ENCODE data around the gene ATXN1.

ATXN1 gene

DNA sequence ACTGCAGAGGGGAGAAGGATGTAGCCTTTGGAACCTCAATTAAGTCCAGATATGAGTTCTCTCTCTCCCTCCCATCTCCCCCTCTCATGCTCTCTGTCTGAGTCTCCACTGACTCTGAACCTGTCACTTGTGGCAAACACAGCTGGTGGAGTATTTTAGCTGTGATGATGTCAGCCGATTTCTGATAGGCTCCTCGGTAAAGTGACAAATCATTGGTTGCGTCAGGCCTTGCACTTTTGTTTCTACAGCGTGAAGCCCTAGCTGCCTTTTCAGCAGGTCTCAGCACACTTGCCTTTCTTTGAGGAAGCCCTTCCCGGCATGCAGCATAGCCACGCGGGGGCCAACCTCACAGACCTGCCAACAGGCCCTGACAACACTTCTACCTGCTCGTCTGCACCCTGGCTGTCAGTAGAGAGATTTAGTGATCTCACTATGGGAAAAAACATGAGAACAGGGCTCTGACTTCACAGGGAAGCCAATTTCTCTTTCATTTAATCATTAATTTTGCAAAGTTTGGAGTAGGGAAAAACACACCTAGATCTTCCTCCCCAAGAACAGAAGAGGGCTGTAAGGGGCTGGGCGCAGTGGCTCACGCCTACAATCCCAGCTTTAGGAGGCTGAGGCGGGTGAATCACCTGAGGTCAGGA is 438.5 kb downstream of the ATXN1 start:
- peak; percentile 78 to 87 for DNase-seq

DNA sequence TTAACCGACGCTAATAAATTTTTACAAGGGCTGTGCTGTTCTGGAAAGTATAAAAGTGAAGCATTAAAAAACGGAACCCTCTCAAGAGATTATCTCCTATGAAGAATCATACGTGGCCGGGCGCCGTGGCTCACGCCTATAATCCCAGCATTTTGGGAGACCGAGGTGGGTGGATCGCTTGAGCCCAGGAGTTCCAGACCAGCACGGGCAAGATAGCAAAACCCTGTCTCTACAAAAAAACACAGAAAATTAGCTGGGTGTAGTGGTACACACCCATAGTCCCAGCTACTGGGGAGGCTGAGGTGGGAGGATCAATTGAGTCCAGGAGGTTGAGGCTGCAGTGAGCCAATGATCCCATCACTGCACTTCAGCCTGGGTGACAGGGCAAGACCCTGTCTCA is 439.4 kb downstream of the ATXN1 start:
- no peak for DNase-seq

- DNase-seq = no peak
Measured at GRCh38 chr6:16321341-16321710, 439.9 kb downstream of the ATXN1 start.

DNA sequence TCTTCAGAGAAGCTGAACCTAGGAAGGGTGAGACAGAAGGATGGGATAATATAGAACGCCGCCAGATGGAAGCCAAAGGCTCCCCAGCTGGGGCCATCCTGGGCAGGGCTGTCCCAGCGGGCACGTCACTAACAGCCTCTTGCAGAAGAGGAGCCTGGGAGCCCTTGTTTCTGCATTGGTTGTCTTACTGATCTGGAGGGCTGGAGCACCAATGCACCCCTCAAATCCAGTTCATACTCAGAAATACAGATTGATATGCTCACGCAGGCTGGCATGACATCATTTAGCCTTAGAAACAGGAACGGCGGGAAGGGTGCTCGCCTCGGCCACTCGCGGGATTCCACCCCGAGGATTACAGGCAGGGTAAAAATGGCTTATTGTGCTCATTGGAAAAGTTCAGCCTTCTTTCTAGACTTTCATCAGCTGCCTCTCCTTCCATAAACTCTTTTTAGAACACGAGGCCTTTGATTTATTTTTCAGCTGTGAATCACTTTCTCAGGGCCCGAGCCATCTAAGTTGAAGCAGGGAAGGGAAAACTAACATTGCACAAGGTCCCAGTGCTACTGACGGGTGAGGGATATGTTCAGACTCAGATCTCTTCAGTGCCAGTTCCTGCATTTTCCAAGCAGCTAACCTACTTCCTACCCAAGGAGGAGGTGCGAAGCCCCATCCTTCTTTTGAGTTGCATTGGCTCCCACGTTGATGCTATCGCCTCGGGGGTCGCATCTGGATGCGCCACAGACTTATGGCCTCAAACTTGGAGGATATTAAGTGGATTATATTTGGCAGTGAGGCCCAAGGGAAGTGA is 440.5 kb downstream of the ATXN1 start:
- DNase-seq = peak in 1 of 2 donors; percentile 19

DNA sequence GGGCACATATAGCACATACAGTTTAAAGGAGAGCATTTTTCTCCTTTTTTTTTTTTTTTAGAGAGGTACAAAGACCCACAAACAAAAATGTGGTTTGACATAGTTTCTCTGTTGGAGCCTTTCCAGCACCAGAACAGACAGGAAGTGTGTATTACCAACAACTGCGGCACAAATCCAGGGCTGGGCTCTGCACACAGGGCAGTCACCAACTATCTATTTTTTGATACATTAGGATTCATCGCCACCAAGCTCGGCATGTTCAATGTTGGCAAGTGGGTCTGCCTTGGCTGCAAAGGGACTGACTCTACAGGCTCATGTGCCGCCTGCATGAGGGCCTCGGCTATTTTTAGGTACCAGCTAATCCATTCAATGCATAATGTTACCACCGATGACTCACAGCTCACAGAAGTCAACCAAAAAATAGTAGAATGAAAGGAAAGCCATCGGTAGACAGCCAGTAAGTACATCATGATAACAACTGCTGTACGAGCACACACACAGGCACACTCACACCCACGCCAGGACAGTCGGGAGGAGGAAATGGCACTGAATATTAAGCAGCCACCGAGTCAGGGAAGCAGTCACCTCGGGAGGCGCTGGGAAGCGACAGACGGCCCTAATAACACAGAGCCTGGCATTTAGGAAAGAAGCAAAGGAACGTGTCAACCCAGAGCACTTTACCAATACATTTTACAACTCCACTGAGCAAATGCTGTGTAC is 441.3 kb downstream of the ATXN1 start:
- DNase-seq = peak; percentile 65 to 73

- DNase-seq = no peak
Measured at GRCh38 chr6:16318953-16319720, 442.1 kb downstream of the ATXN1 start.

GRCh38 chr6:16318538-16318937 is 442.7 kb downstream of the ATXN1 start:
- DNase-seq = peak; percentile 19 to 79

DNA sequence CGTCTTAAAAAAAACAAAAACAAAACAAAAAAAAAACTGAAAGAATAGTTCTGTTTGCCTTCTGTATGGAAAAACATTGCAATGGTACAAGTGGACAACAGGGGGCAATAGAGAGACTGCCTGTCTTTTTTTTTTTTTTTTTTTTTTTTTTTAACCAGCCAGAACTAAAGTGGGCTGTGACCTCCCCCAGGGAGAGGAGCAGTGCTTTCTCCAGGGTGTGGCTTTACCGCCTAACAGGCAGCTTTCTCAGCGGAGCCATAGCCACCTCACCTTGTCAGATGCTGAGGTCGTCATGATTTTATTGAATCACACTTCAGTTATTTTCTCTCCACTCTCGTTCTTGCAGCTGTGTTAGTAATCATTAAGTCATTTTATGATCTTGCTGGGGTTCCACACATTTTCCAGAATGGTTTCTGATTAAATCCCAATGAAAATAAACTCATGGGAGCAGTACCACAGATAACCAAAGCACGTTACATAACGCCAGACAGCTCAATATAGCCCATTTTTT is 444.5 kb downstream of the ATXN1 start:
- peak; percentile 31 to 40 for DNase-seq

- no peak for DNase-seq
Measured at GRCh38 chr6:16314296-16314695, 447.0 kb downstream of the ATXN1 start.

- no peak for DNase-seq
Measured at GRCh38 chr6:16313732-16314131, 447.5 kb downstream of the ATXN1 start.

DNA sequence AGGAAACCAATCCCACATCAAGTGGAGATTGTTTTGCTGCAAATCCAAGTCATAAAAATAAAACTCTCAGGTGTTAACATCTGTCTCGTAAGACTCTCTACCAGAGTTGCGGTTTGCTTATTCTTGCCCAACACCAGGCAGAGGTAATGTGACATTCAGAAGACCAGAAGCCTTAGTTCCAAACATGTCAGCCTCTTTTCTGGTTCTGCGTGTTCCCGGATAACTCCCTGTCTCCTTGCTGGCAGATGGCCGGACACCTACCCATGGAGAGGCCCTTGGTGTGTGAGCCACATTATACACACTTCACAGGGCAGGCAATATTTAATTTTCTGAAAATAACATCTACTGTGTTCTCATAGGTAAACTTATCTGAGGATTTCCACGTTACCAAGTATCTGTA is 449.5 kb downstream of the ATXN1 start:
- DNase-seq = no peak

GRCh38 chr6:16306334-16306733 is 454.9 kb downstream of the ATXN1 start:
- no peak for DNase-seq

- no peak for DNase-seq
Measured at GRCh38 chr6:16305788-16306187, 455.5 kb downstream of the ATXN1 start.

GRCh38 chr6:16305246-16305725 is 456.0 kb downstream of the ATXN1 start:
- peak; percentile 45 to 78 for DNase-seq

- no peak for DNase-seq
Measured at GRCh38 chr6:16302721-16303552, 458.3 kb downstream of the ATXN1 start.

GRCh38 chr6:16301511-16301910 is 459.7 kb downstream of the ATXN1 start:
- DNase-seq = no peak

GRCh38 chr6:16299861-16300260 is 461.4 kb downstream of the ATXN1 start:
- no peak for DNase-seq

DNA sequence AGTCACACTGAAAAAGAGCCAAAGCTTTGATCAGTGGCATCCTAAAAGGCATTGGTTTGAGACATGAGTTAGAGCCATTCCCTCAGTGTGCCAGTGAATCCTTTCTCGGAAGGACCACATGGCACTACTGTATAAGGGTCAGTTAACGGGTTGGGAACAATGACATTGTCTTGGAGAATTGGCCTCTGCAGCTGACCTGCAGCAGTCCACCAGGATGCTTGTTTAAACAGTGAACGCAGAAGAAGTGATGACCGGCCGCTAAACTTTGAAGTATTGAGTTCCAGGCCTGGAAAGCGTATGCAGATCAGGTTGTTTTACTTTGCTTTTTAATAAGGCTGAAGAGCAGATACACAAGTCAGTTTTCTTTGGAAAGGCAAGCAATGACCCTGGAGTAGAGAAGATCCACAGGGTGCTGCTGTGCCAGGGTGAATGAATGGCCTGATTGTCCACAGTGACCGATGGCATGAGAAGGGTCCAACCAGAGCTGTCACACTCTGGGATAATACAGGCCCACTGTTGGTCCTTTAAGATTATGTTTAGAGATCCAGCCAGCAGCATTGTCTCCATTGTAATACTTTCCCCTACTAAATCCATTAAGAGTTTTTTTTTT is 465.1 kb downstream of the ATXN1 start:
- no peak for DNase-seq

- DNase-seq = no peak
Measured at GRCh38 chr6:16295471-16295870, 465.8 kb downstream of the ATXN1 start.

DNA sequence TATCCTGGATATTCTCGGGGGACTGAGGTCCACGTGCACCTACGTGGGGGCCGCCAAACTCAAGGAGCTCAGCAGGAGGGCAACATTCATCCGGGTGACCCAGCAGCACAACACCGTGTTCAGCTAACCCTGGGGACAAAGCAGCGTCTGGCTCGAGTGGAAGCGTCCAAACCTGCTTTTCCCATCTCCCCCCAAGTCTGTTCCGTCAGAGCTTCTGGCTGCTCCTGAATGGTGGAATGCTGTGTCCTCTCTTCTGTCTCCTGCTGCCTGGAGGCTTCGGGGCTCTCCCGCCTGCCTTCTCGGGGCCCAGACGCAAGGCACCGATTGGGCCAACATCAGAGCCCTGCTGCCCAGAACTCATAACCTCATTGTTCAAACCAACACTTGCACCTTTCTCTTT is 466.2 kb downstream of the ATXN1 start:
- DNase-seq = no peak

DNA sequence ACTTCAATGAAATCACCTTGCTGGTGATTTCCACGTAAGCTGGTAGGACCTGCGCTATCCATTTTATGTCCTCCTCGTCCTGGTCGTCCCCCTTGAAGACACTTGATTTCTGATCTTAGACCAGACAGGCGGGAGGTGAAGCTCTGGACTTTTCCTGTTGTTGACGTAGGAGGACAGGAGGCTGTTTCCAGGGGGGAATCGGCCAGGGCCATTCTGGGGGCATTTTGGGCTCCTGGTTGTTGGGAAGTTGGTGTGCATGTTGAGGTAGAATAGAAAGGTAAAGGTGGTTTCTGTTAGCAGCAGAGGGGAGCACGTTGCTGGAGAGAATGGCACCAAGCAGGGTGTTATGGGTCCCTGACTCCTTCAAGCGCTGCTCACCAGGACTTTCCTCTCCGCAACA is 466.9 kb downstream of the ATXN1 start:
- no peak for DNase-seq
